ENCODE results near the gene KRT28.

DNA sequence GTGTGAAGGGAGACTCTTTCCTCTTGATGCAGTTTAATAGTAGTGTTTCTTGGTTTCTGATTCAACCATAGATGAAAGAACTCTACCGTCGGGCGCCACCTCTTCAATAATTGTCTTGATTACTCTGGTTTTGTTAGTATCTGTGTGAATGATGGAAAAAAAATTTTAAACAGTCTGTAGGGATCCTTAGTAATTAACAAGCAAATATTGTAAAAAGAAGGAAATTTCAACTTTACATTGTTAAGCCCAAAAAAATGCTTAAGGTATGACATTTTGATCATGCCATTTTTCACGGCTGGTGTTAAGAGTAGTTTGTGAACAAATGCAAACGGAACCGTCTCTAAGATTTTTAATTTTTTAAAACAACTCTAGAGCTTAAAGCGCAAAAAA, 18.6 kb upstream of the KRT28 start:
- TF ChIP-seq EP300 (IDR thresholded peaks at IDR 0.05) (no peak), POLR2AphosphoS5 (IDR thresholded peaks at IDR 0.05) (no peak), POLR2A (IDR thresholded peaks at IDR 0.05) (no peak), CTCF (IDR thresholded peaks at IDR 0.05) (no peak)
